ENCODE measurements around the gene FCAR. TPM values are rescaled to one million over a fixed set of nuclear protein-coding genes. Genes with fewer than 3 reads are reported as not detected.
"Not testable (repeated sequence)": the region's sequence is repeated elsewhere in the genome, so short reads cannot be mapped to it uniquely, and the experiment has no call there.

Gene FCAR
- not detected for polyA plus RNA-seq
- long read RNA-seq, donor 1: 0 reads
- long read RNA-seq, donor 2: 0 reads
- long read RNA-seq, donor 3: 0 reads
- long read RNA-seq, donor 4: 0 reads
- long read RNA-seq, donor 5: 0 reads
- long read RNA-seq, donor 6: 0 reads
- long read RNA-seq, donor 7: 0 reads
- long read RNA-seq, donor 8: 0 reads
- long read RNA-seq, donor 9: 0 reads
- long read RNA-seq, donor 10: 0 reads
- long read RNA-seq, donor 11: 0 reads

DNA sequence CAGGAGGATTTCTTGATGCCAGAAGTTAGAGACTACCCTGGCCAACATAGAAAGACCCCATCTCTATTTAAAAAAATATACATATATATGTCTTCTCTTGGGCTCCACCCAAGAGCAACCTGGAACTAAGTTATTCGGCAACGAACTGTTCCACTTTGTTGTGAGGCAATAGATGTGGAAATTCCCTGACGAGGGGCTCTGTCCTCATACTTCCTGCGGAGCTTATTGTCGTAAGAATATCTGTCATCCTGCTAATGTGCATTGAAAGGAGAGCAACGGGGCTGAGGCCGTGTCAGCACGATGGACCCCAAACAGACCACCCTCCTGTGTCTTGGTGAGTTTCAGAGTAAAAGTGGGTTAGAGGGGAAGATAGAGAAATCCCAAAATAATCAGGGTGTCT, at the start of gene FCAR:
Gene FCAR, plus strand, starts transcription at position 246 of the 400 bp plus-strand sequence. Its CDS starts 55 bp downstream, at position 301.
- H3K4me1 ChIP-seq (ENCODE audit: control insufficient read depth, insufficient read depth, low read length): no peaks in the 10 kb centered on the region

DNA sequence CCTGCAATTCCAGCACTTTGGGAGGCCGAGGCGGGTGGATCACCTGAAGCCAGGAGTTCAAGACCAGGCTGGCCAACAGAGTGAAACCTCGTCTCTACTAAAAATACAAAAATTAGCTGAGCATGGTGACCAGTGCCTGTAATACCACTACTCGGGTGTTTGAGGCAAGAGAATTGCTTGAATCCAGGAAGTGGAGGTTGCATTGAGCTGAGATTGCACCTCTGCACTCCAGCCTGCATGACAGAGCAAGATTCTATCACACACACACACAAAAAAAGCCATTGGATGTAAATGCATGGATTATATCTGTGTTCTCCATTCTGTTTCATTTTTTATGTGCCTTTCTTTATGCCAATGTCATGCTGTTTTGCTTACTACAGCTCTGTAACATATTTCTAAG, 49.6 kb upstream of the FCAR start:
- not testable (repeated sequence) for H3K36me3 ChIP-seq (ENCODE audit: control insufficient read depth, insufficient read depth, low read length); H3K27me3 ChIP-seq (ENCODE audit: control insufficient read depth, insufficient read depth, low read length); DNase-seq; H3K27ac ChIP-seq (ENCODE audit: low read length); H3K9me3 ChIP-seq (ENCODE audit: control insufficient read depth, low read depth, low read length); H3K4me1 ChIP-seq (ENCODE audit: control insufficient read depth, insufficient read depth, low read length); H3K4me3 ChIP-seq (ENCODE audit: low read length)
- no CpG with 5 or more reads among the region's 4 CpGs for WGBS (ENCODE audit: insufficient coverage, low lambda C conversion rate)

More for the DNA sequence above, at the start of gene FCAR:
- no peak for DNase-seq
- Histone ChIP-seq H3K36me3 (ENCODE audit: control insufficient read depth, insufficient read depth, low read length) (no peaks in the 10 kb centered on the region), H3K4me3 (ENCODE audit: low read length) (no peak within 1 kb of the TSS), H3K27me3 (ENCODE audit: control insufficient read depth, insufficient read depth, low read length) (no peaks in the 10 kb centered on the region), H3K27ac (ENCODE audit: low read length) (no peak within 1 kb of the TSS), H3K9me3 (ENCODE audit: control insufficient read depth, low read depth, low read length) (no peaks in the 10 kb centered on the region)
- no CpG with 5 or more reads among the region's 8 CpGs for whole genome bisulfite sequencing (ENCODE audit: insufficient coverage, low lambda C conversion rate)

DNA sequence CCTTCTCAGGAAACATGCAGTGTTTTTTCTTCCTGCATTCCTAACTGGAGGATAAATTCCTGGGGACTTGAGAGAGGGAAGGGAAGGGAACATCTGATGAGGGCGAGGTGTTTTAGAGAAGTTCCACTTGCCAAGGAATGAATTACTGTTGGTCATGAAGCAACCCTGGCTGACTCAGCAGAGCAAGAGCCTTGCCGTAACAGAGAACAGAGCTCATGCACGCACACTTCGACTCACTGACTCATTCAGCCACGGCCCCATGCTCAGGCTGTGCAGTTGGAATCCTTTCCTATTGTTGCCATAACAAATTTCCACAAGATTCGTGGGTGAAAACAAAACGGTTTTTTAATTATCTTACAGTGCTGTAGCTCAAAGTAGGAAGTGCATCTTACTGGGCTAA, 48.7 kb upstream of the FCAR start:
- WGBS (ENCODE audit: insufficient coverage, low lambda C conversion rate): no CpG with 5 or more reads among the region's 7 CpGs
- H3K4me1 ChIP-seq (ENCODE audit: control insufficient read depth, insufficient read depth, low read length); H3K4me3 ChIP-seq (ENCODE audit: low read length); H3K36me3 ChIP-seq (ENCODE audit: control insufficient read depth, insufficient read depth, low read length); DNase-seq; H3K27me3 ChIP-seq (ENCODE audit: control insufficient read depth, insufficient read depth, low read length); H3K27ac ChIP-seq (ENCODE audit: low read length); H3K9me3 ChIP-seq (ENCODE audit: control insufficient read depth, low read depth, low read length): not testable (repeated sequence)

DNA sequence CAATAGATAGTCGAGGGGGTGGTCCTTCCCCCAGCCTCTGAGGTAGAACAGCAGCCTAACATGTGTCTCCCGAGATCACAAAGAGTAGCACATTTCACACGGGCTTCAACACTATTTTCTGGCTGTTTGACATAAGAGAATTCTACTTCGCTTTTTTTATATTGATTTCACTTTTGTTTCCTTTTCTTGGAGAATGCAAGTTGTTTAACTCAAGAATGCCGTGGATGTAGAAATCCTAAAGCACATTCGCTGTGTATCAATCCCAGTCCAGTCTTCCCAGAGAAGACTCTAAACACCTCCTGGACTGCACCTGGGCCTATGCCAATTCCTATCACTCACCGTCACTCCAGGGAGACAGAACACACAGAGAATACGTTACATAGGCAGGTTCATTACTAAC, 46.0 kb upstream of the FCAR start:
- H3K36me3 ChIP-seq (ENCODE audit: control insufficient read depth, insufficient read depth, low read length); H3K9me3 ChIP-seq (ENCODE audit: control insufficient read depth, low read depth, low read length); H3K27me3 ChIP-seq (ENCODE audit: control insufficient read depth, insufficient read depth, low read length); DNase-seq; H3K27ac ChIP-seq (ENCODE audit: low read length); H3K4me3 ChIP-seq (ENCODE audit: low read length); H3K4me1 ChIP-seq (ENCODE audit: control insufficient read depth, insufficient read depth, low read length): not testable (repeated sequence)
- WGBS (ENCODE audit: insufficient coverage, low lambda C conversion rate): no CpG with 5 or more reads among the region's 8 CpGs

DNA sequence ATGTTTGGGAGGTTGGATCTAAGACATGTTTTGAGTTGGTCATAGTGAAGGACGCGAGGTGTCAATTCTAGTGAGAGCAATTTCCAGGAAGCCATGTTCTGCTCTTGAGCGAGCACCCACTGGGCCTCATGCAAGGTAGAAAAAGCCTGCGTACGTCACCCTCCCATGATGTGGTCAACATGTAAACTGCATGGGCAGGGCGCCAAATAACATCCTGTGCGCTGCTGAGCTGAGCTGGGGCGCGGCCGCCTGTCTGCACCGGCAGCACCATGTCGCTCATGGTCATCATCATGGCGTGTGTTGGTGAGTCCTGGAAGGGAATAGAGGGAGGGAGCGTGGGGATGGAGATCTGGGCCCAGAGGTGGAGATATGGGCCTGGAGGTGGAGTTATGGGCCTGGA, 41.5 kb upstream of the FCAR start, which contains the start of gene KIR2DS4:
Gene KIR2DS4, plus strand, starts transcription at position 181 of the 400 bp plus-strand sequence.
- not testable (repeated sequence) for H3K4me3 ChIP-seq (ENCODE audit: low read length); H3K27ac ChIP-seq (ENCODE audit: low read length); H3K36me3 ChIP-seq (ENCODE audit: control insufficient read depth, insufficient read depth, low read length); H3K9me3 ChIP-seq (ENCODE audit: control insufficient read depth, low read depth, low read length); DNase-seq; H3K4me1 ChIP-seq (ENCODE audit: control insufficient read depth, insufficient read depth, low read length); H3K27me3 ChIP-seq (ENCODE audit: control insufficient read depth, insufficient read depth, low read length)
- WGBS (ENCODE audit: insufficient coverage, low lambda C conversion rate): no CpG with 5 or more reads among the region's 14 CpGs

DNA sequence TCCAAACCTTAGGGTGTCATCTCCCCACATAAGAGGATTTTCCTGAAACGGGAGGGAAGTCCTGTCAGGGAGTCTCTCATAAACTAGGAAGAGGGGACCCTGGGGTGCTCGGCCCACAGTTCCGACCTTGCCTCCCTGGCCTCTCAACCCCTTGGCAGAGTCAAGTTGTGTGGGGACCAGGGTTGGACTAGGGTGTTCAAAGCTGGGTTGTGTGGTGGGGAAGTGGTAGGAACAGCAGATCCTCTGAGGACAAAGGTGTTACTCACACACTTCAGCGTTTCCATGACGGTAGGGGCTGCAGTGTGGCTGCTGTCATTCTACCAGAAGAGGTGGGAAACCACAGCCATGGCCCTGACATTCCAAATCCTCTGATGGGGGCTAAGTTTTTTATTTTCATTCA, 38.9 kb upstream of the FCAR start:
- no CpG with 5 or more reads among the region's 5 CpGs for WGBS (ENCODE audit: insufficient coverage, low lambda C conversion rate)
- not testable (repeated sequence) for H3K9me3 ChIP-seq (ENCODE audit: control insufficient read depth, low read depth, low read length); H3K27ac ChIP-seq (ENCODE audit: low read length); DNase-seq; H3K4me3 ChIP-seq (ENCODE audit: low read length); H3K27me3 ChIP-seq (ENCODE audit: control insufficient read depth, insufficient read depth, low read length); H3K4me1 ChIP-seq (ENCODE audit: control insufficient read depth, insufficient read depth, low read length); H3K36me3 ChIP-seq (ENCODE audit: control insufficient read depth, insufficient read depth, low read length)

DNA sequence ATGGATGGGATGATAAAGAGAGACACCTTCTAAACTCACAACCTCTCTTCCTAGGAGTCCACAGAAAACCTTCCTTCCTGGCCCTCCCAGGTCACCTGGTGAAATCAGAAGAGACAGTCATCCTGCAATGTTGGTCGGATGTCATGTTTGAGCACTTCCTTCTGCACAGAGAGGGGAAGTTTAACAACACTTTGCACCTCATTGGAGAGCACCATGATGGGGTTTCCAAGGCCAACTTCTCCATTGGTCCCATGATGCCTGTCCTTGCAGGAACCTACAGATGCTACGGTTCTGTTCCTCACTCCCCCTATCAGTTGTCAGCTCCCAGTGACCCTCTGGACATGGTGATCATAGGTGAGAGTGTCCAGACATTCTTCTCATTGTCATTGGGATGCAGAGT, 36.5 kb upstream of the FCAR start:
- DNase-seq; H3K9me3 ChIP-seq (ENCODE audit: control insufficient read depth, low read depth, low read length); H3K36me3 ChIP-seq (ENCODE audit: control insufficient read depth, insufficient read depth, low read length); H3K4me3 ChIP-seq (ENCODE audit: low read length); H3K27ac ChIP-seq (ENCODE audit: low read length); H3K27me3 ChIP-seq (ENCODE audit: control insufficient read depth, insufficient read depth, low read length); H3K4me1 ChIP-seq (ENCODE audit: control insufficient read depth, insufficient read depth, low read length): not testable (repeated sequence)
- WGBS (ENCODE audit: insufficient coverage, low lambda C conversion rate): no CpG with 5 or more reads among the region's 2 CpGs

DNA sequence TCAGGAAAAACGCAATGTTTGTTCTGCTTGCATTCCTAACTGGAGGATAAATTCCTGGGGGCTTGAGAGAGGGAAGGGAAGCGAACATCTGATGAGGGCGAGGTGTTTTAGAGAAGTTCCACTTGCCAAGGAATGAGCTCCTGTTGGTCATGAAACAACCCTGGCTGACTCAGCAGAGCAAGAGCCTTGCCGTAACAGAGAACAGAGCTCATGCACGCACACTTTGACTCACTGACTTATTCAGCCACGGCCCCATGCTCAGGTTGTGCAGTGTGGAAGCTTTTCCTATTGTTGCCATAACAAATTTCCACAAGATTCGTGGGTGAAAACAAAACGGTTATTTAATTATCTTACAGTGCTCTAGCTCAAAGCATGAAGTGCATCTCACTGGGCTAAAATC, 30.9 kb upstream of the FCAR start:
- not testable (repeated sequence) for H3K27ac ChIP-seq (ENCODE audit: low read length); H3K36me3 ChIP-seq (ENCODE audit: control insufficient read depth, insufficient read depth, low read length); DNase-seq; H3K4me1 ChIP-seq (ENCODE audit: control insufficient read depth, insufficient read depth, low read length); H3K27me3 ChIP-seq (ENCODE audit: control insufficient read depth, insufficient read depth, low read length); H3K9me3 ChIP-seq (ENCODE audit: control insufficient read depth, low read depth, low read length); H3K4me3 ChIP-seq (ENCODE audit: low read length)
- WGBS (ENCODE audit: insufficient coverage, low lambda C conversion rate): no CpG with 5 or more reads among the region's 8 CpGs

DNA sequence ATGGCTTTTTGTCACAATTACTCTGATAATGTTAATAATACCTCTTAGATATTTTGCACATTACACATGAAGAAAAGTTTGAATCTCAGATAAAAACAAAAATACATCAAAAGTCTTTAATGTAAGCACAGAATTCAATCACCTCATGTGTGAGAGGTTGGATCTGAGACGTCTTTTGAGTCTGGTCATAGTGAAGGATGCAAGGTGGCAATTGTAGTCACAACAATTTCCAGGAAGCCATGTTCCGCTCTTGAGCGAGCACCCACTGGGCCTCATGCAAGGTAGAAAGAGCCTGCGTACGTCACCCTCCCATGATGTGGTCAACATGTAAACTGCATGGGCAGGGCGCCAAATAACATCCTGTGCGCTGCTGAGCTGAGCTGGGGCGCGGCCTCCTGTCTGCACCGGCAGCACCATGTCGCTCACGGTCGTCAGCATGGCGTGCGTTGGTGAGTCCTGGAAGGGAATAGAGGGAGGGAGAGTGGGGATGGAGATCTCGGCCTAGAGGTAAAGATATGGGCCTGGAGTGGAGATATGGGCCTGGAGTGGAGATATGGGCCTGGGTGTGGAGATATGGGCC, 23.9 kb upstream of the FCAR start, which contains the start of gene KIR3DL2:
Gene KIR3DL2, plus strand, starts transcription at position 383 of the 580 bp plus-strand sequence. Its CDS starts 33 bp downstream, at position 416.
- H3K4me1 ChIP-seq (ENCODE audit: control insufficient read depth, insufficient read depth, low read length); H3K9me3 ChIP-seq (ENCODE audit: control insufficient read depth, low read depth, low read length); DNase-seq; H3K27ac ChIP-seq (ENCODE audit: low read length); H3K27me3 ChIP-seq (ENCODE audit: control insufficient read depth, insufficient read depth, low read length); H3K36me3 ChIP-seq (ENCODE audit: control insufficient read depth, insufficient read depth, low read length); H3K4me3 ChIP-seq (ENCODE audit: low read length): not testable (repeated sequence)
- no CpG with 5 or more reads among the region's 16 CpGs for WGBS (ENCODE audit: insufficient coverage, low lambda C conversion rate)

DNA sequence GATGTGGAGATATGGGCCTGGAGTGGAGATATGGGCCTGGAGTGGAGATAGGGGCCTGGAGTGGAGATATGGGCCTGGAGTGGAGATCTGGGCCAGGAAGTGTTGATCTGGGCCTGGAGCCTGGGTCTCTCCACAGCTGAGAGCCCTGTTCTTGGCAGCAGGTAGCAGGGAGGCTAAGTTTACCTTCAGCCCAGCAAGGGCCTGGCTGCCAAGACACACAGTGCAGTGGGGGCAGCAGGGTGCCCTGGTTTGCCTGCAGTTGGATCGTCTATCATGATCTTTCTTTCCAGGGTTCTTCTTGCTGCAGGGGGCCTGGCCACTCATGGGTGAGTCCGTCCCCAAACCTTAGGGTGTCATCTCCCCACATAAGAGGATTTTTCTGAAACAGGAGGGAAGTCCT, 23.1 kb upstream of the FCAR start:
- WGBS (ENCODE audit: insufficient coverage, low lambda C conversion rate): no CpG with 5 or more reads among the region's 2 CpGs
- no peak for DNase-seq

DNA sequence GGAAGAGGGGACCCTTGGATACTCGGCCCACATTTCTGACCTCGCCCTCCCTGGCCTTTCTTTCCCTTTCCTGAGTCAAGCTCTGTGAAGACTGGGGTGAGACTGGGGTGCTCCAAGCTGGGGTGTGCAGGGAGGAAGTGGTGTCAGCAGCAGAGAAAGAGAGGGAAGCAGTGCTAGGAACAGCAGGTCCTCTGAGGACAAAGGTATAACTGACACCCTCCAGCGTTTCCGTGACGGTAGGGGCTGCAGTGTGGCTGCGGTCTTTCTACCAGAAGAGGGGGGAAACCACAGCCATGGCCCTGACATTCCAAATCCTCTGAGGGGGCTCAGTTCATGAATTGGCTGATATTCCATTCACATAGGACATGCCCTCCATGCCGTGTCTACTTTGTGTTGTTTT, 22.7 kb upstream of the FCAR start:
- H3K4me3 ChIP-seq (ENCODE audit: low read length): no peak overlapping the region
- no peak for DNase-seq
- WGBS (ENCODE audit: insufficient coverage, low lambda C conversion rate): no CpG with 5 or more reads among the region's 7 CpGs

More for the DNA sequence above, 23.1 kb upstream of the FCAR start:
- Histone ChIP-seq H3K36me3 (ENCODE audit: control insufficient read depth, insufficient read depth, low read length) (no peaks in the 10 kb centered on the region), H3K4me1 (ENCODE audit: control insufficient read depth, insufficient read depth, low read length) (no peaks in the 10 kb centered on the region), H3K27me3 (ENCODE audit: control insufficient read depth, insufficient read depth, low read length) (no peaks in the 10 kb centered on the region), H3K4me3 (ENCODE audit: low read length) (no peak overlapping the region), H3K27ac (ENCODE audit: low read length) (no peak overlapping the region), H3K9me3 (ENCODE audit: control insufficient read depth, low read depth, low read length) (no peaks in the 10 kb centered on the region)

More for the DNA sequence above, 22.7 kb upstream of the FCAR start:
- Histone ChIP-seq H3K36me3 (ENCODE audit: control insufficient read depth, insufficient read depth, low read length) (no peaks in the 10 kb centered on the region), H3K27ac (ENCODE audit: low read length) (no peak overlapping the region), H3K4me1 (ENCODE audit: control insufficient read depth, insufficient read depth, low read length) (no peaks in the 10 kb centered on the region), H3K9me3 (ENCODE audit: control insufficient read depth, low read depth, low read length) (no peaks in the 10 kb centered on the region), H3K27me3 (ENCODE audit: control insufficient read depth, insufficient read depth, low read length) (no peaks in the 10 kb centered on the region)
